GM19372 (cell line): Measurements from ENCODE around the gene BLVRA.

Experiments
- ATAC-seq: cut with Tn5 transposase; IDR thresholded peaks from one replicate; pipeline ENCODE4 v1.9.1; 2021; ENCODE audit warnings: mild to moderate bottlenecking, low read depth, moderate library complexity; ENCODE audit not compliant: unreplicated experiment

Gene BLVRA

DNA sequence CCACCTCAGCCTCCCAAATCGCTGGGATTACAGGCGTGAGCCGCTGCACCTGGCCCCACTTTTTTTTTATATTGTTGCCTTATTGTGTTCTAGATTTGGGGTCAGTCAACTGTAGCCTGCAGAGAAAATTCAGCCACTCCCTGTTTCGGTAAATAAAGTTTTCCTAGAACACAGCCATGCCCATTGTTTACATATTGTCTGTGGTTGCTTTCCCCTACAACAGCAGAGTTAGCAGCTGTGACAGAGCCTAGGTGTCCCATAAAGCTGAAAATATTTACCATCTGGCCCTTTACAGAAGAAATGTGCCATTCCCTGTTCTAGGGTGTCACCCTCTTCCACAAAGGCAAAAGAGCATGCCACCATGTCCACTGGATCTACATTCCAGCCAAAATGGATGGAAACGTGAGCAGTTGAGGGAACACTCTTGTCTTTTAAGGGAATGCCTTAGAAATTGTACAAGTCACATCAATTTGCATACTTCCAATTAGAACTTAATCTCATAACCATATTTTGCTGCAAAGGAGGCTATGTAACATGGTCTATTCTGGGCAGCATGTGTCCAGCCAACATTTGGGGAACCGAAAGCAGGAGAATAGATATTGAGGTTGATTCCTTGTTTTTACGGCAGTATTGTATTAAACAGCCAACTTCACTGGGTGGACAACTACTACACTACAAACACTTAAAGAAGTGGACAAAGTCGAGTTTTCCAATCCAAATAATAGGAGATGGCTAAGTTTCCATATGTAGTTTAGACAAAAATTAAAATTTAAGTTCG, 11.0 kb upstream of the BLVRA start:
- ATAC-seq = no peak

DNA sequence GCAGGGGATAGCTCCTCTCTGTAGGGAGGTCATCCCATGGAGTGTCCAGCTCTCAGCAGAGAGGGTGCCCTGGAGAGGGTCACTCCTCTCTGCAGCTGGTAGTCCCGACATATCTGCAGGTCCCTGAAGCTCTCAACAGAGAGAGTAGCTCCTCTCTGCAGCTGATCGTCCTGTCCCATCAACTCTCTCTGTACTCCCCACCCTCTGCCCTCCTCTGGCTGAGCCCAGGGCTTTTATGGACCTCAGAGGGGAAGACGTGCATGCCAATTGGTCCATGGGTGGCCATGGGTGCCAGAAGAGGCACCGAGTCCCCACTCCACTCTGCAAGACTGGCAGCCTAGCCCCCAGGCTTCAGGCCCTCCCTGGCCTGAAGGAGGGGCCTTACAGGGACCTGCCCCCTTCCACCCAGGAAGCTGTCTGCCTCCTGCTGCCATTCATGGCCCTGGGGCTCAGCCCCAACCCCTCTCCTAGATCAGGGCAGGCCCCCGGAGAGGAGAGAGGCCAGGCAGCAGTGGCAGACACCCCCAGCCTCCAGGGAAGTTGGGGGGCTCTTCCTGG, 9.0 kb upstream of the BLVRA start:
- no peak for ATAC-seq

DNA sequence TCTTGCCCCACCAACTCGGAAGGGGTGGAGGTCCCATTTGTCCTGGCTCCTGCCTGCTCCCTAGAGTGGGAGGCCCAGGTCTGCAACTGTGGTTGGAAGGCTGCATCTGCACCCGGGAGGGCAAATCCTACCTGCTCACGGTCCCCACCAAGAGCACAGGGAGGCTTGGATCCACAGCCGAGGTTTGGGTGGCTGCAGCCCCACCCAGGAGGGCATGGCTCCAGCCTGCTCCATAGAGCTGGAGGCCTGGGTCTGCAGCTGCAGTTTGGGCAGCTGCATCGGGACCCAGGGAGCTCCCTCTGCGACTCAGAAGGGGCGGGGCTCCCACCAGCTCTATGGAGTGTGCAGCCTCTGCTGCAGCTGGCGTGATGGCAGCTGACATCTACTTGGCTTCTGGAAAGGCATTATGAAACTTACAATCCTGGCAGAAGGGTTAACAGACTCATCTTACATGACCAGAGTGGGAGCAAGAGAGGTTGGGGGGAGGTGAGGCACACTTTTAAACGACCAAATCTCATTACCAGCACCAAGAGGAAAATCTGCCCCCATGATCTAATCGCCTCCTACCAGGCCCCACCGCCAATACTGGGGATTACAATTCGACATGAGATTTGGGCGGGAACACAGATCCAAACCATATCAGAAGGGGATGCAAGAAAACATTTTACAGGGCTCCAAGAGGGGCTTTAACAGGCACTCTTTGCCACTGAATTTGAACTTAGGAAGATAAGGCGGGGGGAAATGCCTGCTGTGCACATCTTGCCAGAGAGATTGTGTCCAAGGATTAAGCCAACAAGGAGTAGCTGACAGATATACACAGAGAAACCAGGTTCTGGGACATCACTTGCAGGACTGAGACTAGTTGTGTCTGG, 8.2 kb upstream of the BLVRA start:
- ATAC-seq = no peak

DNA sequence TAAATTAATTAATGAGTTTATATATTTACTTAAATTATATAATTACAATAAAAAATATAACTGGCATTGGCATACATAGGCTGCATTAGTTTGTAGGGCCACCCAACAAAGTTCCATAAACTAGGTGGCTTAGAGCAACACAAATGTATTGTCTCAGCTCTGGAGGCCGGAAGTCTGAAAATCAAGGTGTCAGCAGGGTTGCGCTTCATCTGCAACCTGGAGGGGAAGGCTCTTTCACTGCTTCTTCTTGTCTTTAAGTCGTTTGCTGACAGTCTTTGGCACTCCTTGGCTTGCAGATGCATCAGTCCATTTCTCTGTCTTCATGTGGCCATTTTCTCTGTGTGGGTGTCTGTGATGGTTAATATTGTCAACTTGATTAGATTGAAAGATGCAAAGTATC, 6.1 kb upstream of the BLVRA start:
- no peak for ATAC-seq

DNA sequence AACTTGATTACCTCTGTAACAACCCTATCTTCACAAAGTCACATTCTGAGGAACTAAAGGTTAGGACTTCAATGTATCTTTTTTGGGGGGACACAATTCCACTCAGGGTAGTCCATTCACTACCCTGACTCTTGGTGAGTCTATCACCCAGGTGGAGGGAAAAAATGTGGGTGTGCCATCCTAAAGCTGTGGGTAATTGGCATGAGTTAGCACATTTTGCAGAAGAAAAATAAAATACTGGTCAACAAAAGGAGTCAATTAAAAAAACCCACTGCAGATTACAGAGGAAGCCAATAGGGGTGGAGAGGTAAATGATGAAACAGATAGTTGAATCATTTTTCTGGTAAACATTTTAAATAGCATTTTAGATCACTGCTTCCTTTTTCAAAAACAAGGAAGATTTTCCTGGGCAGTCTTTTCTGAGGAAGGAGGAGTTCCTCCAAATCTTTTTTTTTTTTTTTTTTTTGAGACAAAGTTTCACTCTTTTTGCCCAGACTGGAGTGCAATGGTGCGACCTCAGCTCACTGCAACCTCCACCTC, 5.1 kb upstream of the BLVRA start:
- ATAC-seq = no peak

DNA sequence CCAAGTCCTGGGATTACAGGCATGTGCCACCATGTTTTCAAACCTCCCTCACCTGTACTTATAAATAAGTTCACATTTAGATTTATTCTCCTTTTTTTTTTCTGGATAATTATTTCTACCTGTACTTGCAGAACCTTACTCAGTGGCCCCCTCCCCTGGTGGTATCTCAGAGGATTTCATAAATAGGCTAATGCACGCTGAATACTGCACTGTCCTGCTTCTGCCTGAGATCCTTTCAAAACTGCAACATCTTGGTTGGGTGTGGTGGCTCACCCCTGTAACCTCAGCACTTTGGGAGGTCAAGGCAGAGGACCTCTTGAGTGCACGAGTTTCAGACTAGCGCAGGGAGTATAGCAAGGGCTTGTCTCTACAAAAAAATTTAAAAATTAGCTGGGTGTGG, 4.6 kb upstream of the BLVRA start:
- ATAC-seq = no peak

DNA sequence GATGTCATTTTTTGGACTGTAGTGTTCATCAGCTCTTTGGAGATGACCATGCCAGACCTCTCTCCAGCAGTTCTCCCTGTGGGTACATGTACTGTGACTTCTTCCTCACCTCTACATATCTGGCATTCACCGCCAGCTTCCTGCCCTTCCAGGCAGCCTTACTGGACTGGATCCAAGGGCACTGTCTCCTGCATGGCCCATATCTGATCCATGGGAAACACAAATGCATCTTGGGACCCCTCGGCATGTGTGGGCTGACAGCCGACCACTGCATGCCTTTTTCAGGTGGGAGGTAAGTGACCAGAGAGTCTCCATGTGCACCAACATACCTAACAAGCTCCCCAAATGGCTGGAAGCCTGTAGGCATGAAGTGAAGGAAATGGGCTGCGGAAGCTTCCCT, 3.9 kb upstream of the BLVRA start:
- ATAC-seq = no peak

DNA sequence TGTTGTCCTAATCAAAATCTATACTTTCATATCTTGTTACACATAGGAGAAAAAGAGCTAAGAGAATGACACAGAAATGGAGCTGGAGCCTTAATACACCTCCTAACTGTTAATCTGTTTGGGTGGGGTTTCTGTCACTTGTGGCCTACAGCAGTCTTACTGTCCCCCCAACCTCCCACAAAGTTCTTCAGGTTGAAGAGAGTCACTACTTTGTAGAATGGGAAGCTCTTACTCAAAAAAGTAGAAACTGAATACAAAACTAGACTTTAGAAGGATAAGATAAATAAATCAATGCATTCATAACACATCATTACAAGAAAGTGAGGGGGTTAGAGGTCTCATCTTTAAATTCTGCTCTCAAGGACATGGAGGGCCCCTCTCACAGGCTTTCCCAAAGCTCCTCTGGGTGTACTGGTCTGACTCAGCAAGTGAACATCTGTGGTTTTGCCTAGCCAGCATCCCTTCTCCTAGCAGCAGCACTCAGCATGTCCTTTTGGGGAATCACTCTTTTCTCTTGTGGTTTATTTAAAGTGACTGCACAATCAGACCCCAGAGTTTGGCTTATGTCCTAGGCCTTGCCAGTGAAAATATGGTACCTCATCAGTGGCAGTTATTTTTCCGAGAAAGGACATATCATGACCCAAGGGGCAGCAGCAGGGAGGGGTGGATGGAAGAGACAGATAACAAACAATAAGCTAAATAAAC, 2.0 kb upstream of the BLVRA start:
- ATAC-seq = no peak

DNA sequence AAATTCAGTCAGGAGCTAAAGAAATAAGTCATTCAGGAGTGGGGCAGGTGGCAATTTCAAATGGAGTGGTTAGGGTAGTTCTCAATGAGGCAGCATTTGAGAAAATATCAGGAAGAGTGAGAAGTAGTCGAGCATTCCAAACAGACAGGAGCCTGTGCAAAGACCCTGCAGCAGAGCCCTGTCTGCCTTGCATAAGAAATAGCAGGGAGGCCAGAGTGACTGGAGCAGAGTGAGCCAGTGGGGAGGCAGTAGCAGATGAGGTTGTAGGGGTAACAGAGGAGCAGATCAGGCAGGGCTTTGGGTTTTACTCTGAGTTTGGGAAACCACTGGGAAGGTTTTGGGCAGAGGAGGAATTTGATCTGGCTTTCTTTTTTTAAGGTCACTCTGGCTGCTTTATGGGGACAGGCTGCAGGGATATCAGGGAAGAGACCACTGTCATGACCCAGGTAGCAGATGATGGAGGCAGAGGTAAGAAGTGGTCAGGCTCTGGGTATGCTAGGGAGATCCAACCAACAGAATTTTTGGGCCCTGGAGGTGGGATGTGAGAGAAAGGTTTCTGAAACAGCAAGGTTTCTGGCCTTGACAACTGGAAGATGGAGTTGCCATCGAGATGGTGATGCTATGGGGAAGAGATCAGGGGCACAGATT, 1.3 kb upstream of the BLVRA start:
- ATAC-seq = no peak

DNA sequence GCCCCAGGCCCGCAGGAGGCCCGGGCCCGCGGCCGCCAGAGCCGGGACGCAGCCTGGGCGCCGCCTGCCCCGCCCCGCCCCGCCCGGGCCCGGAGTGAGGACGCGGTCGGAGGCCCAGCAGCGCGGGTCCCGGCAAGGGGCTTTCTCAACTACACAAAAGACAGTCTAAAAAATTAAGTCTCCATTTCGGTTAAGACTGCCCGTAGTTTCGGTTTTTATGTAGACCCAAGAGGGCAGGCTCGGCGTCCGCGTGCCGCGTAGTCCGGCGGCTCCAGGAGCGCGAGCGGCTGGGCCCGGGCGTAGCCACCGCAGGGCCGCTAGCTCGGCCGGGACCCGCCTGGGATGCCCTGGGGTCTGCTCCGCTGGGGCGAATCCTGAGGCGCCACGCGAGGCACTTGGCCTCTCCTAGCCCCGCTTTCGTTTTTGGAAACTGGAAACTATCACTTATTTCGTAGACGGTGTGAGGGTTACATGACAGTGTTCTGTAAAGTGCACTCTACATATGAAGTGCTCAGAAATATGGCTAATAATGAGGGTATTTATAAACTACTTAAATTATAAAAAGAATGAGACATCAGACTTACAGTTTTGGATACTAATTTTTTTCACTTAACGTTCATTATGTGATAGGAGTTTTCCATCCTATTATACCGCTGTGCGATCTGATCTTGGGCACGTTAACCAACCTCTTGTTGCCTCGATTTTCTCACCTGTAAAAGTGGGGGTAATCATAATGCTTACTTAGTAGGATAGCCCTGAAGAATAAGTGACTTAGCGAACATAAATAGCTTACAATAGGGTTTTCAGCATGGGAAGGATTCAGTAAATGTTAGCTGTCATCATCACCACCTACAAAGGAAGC, 573 bp downstream of the BLVRA start:
- ATAC-seq = peak; percentile 49

DNA sequence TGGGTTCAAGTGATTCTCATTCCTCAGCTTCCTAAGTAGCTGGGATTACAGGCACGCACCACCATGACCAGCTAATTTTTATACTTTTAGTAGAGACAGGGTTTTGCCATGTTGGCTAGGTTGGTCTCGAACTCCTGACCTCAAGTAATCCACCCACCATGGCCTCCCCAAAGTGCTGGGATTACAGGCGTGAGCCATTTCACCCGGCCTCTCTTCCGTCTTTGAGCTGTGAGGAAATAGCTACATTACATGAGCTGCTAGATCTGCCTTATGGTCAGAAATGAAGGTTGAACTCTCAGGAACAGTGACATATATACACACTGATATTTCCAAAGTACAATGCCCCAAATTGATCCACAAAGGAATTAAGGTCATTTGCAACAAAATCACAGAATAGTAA, 2.4 kb downstream of the BLVRA start:
- no peak for ATAC-seq

DNA sequence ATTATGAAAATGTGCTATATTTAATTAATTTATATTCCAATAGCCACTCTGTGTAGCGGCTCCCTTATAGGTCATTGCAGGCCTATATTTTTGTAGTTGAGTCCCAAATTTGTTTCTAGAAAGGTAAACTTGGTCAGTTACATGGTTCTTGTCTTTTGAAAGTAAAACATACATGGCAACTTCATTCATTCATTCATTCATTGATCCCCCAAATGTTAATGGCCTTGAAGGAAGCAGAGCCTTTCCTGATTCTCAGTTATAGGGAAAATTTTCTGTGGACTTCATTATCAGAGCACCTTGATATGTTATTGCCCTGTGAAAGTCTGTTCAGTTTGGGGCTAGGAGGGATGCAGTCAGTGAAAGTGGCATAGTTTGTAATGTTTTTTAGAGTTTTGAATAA, 2.9 kb downstream of the BLVRA start:
- ATAC-seq = no peak

DNA sequence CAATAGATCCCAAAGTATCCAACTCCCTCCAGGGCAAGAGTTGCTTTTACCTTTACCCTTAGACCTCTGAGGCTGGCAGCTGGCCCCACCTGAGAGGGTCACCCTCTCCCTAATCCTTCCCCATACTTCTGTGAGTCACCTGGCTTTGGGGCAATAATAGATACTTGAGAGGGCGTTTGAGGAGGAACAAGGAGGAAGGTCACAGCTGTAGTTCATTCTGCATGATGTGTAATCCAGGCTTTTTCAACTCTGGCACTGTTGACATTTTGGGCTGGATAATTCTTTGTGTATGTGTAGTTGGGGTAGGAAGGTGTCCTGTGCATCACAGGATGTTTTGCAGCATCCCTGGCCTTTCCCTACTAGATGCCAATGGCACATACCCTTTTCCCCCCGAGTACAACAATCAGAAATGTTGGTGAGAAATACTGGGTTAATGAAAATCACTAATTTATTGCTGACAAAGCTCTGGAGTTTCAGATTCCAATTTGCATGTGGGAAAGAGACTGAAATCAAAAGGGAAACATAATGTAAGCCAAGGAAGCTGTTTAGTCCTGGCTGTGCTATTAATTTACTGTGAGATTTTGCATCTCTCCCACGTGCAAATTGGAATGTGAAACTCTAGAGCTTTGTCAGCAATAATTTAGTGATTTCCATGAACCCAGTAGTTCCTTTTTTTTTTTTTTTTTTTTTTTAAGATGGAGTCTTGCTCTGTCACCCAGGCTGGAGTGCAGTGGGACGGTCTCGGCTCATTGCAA, 3.6 kb downstream of the BLVRA start:
- ATAC-seq = no peak

DNA sequence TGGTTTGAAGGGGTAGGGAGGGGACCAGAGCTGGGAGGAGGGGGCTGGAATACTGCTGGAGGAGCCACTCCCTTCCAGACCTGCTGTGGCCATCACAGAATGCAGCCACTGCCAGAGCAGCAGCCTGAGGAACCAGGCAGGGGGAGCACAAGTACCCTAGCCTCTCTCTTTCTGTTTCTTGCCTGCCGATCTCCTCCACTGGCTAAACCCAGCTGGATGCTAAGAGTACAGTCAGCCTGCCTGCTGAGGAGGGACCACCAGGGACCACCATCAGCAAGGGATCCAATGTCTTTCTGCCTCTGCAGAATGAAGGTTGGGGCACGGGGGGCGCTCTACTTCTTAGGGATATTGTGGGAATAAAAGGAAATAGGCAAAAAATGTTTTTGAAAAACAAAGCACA, 4.7 kb downstream of the BLVRA start:
- ATAC-seq = no peak

DNA sequence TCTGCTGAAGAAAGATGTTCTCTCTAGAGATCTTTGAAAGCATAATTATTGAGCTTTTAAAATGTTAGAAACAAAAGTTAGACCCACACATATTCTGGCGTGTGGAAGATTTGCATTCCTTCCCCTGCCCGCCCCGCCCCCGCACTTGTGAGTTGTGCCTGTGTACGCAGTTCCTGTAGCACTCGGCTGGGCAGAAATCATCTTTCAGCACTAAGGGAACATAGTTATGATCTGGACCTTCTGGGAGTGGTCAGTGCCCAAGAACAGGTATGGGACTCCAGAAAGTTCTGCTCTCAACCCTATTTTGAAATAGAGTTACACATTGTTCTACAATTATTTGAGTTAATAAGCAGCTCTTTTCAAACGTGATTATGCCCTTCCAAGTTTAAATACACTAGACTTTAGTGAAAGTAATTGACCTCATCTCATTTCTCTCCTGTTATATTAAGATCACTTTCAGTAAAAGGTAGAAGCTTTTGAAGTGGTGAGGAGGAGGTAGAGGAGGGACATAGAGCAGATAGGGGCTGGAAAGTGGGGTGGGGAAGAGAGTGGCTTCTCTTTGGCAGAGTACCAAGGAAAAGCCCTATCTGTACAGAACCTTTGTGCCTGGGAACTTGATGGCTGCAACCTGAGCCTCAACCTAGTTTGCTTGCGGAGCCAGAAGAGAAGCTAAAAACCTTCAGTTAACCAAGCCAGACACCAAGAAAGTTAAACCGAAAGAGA, 5.7 kb downstream of the BLVRA start:
- peak; percentile 66 for ATAC-seq

DNA sequence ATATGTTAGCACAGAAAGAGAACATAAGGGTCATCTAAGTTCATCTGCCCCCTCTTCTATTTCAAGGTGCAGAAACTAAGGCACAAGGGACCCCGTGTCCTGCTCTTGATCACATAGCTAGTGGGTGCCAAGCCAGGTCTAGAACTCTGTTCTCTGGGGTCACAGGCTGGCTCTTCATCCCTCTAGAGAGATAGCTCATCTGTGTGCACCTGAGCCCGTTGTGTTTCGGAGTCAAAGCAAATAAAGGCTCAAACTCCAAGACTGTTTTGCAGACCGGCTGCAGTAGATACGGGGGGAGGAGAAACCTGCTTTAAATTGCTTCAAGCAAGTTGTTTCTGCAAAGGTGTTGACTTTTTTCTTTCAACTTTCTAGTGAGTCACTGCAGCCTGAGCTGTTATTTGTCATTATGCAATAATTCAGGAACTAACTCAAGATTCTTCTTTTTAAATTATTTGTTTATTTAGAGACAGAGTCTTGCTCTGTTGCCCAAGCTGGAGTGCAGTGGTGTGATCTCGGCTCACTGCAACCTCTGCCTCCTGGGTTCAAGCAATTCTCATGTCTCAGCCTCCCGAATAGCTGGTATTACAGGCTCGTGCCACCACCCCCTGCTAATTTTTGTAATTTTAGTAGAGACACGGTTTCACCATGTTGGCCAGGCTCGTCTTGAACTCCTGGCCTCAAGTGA, 6.5 kb downstream of the BLVRA start:
- no peak for ATAC-seq

DNA sequence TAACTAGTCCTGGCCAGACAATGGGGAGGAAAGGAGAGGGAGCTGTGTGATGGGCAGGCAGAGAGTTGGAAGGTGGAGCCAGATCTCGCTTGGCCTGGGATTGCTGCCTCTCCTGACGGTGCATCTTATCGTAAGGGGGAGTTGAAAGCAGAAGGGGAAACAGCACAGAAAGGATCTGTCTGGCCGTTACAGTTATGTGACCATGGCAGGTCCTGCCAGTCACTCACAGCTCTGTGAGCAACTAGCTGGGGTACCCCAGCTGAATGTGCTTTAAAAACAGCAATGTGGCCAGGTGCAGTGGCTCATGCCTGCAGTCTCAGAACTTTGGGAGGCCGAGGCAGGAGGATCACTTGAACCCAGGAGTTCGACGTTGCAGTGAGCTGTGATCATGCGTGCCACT, 8.1 kb downstream of the BLVRA start:
- ATAC-seq = no peak
